ENCODE measurements around the gene TP53.
"Not testable (repeated sequence)": the region's sequence is repeated elsewhere in the genome, so short reads cannot be mapped to it uniquely, and the experiment has no call there.

TP53 gene

GRCh38 chr17:7674934-7675333 lies 12.4 kb downstream of the TP53 start:
- DNase-seq (ENCODE audit: low spot score): no peak

- DNase-seq (ENCODE audit: low spot score): peak; percentile 48
Measured at GRCh38 chr17:7673239-7673638, 14.1 kb downstream of the TP53 start.

GRCh38 chr17:7668482-7668881 lies 18.8 kb downstream of the TP53 start:
- DNase-seq (ENCODE audit: low spot score): no peak

- DNase-seq (ENCODE audit: low spot score): no peak
Measured at GRCh38 chr17:7667656-7668406, 19.5 kb downstream of the TP53 start.

DNA sequence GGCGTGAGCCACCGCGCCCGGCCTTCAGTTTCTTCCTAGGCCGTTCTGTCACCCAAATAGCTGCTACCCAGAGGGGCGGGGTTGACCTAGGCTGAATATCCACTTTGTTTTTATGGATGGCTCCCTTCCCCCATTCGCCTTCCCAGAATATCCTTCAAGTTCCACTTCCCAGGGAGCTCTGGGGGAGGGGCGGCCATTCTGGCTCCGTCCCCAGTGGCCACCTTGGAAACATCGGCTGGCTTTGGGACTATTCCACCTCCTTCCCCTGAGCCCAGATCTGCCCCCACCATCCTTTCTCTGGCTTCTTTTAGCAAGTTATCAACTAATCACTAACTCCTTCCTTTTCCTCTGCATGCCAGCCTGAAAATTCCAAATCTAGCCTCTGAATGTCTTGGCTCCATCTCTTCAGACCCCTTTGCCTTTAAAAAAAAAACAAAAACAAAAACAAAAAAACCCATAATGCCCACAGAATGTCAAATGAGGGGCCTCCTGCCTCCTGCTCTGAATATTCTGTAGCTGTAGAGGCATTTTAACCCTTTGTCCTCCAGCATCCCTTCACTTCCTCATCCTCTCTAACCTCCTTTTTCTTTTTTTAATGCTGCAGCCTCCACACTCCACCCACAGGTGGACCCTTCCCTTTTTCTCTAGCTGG lies 30.2 kb downstream of the TP53 start:
- peak; percentile 77 for DNase-seq (ENCODE audit: low spot score)

GRCh38 chr17:7655541-7655840 lies 31.8 kb downstream of the TP53 start:
- no peak for DNase-seq (ENCODE audit: low spot score)

DNA sequence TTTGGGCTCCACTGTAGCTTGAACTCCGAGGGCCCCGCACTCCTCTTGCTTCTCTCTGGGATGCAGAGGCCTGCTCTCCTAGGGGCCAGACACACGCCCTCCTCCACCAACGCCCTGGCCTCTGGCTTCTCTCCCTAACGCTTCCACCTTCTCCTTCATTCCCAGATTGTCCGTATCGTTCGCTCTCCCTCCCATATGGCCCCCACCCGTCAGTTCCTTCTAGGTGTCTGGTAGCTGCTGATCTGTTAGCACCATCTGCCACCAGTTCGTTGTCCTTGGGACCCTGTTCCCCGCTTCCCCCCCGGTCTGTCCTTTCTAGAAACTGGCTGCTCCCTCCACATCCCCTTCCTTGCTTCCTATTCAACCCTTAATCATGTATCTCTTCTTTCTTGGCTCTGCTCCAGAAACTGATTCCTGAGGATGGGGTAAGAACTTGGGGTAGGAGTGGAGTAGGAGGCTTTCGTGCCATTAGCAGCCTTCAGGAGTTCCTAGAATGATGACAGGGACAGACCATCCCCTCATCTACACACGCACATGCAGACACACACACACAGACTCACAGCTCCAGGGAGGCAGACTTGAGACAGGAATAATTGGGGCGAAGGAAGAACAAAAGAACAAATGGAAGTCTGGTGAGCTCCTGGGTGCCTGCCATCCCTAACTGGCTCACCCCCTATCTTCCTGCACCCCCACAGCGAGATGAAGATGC lies 32.3 kb downstream of the TP53 start:
- no peak for DNase-seq (ENCODE audit: low spot score)

GRCh38 chr17:7652388-7653356 lies 34.6 kb downstream of the TP53 start:
- DNase-seq (ENCODE audit: low spot score): no peak

DNA sequence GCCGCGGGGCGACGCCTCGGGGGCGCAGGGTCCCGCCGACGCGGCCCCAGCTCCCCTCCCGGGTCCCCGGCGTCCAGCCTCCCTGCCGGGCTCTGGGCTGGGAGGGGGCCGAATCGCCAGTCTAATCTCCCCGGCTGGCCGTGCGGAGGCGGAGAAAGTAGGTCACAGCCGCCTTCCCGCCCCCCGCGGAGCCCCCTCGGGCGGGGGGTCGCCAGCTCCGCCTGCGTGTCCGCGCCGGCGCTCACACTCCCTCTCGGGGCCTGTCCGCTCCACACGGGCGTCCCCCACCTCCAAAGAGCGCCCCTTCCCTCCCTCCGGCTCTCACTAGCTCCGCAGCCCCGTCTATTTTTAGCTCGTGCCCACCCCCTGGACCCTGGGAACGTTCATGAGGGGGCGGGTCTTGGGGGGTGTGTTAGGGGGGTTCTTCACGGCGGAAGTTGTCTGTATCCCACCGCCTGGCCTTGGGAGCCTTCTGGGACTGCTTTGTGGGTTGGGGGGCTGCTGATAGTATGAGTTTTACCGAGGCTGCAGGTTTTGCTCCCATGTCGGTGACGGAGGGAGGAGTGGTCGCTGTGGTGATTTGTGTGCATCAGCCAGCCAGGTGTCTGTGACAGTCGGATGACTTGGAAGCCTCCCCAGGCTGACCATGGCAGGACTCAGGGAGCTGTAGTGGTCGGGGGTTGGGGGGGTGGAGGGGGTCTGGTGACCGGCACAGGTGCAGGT lies 35.5 kb downstream of the TP53 start:
- DNase-seq (ENCODE audit: low spot score): peak; percentile 48

GRCh38 chr17:7651097-7651664 lies 36.1 kb downstream of the TP53 start:
- DNase-seq (ENCODE audit: low spot score): no peak

DNA sequence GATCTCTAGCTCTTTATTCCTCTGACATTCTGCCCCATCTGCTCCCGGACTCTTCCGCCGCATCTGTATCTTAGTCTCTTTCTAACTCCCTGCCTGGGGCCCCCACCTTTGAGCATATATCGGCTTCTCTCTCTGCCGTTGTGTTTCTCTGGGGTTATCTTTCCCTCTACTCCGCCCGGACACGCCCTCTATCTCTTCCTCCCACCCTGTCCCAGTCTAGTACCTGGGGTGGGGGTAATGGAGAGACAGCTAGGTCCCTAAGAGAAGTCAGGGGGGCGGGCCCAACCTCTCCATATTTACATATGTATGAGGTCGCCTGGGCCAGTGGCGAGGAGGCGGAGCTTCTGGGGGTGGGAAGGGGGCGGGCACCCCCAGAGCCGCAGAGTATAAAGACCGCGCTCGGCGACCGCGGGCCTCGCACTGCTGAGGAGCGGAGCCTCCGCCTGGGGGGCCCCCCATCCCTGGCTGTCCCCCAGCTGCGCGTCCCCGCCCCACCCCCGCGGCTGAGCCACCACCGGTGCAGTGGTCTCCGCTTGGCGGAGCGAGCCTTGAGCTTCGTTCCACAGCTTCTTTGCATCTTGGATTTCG lies 36.7 kb downstream of the TP53 start, which contains the start of gene ATP1B2:
Gene ATP1B2 (plus strand): TSS at position 418 of the 588 bp plus-strand sequence. CDS start 593 bp downstream, outside the sequence.
- DNase-seq (ENCODE audit: low spot score): peak; percentile 95

DNA sequence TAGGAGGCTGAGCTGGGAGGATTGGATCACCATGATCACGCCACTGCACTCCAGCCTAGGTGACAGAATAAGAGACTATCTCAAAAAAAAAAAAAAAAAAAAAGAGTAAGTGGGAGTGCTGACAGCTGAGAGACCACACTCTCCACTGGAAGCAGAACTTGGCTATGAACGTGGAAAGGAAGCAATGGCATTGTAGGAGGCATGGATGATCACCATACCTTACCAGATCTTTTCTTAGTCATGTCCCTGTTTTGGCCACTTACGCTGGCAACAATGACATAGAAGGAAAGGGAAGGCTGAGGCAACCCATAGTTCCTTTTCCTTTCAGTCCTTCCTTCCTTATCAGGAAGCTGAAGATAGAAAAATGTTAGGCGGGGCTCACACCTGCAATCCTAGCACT lies 40.3 kb downstream of the TP53 start:
- no peak for DNase-seq (ENCODE audit: low spot score)

- DNase-seq (ENCODE audit: low spot score): no peak
Measured at GRCh38 chr17:7646457-7646856, 40.8 kb downstream of the TP53 start.

- DNase-seq (ENCODE audit: low spot score): no peak
Measured at GRCh38 chr17:7644775-7645174, 42.5 kb downstream of the TP53 start.

DNA sequence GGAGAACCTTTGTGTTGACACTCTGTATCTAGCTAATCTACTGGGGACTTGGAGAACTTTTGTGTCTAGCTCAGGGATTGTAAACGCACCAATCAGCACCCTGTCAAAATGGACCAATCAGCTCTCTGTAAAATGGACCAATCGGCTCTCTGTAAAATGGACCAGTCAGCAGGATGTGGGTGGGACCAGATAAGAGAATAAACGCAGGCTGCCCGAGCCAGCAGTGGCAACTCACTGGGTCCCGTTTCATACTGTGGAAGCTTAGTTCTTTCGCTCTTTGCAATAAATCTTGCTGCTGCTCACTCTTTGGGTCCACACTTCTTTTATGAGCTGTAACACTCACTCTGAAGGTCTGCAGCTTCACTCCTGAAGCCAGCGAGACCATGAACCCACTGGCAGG lies 45.7 kb downstream of the TP53 start:
- not testable (repeated sequence) for DNase-seq (ENCODE audit: low spot score)

GRCh38 chr17:7640783-7641182 lies 46.5 kb downstream of the TP53 start:
- DNase-seq (ENCODE audit: low spot score): no peak

GRCh38 chr17:7636163-7636562 lies 51.1 kb downstream of the TP53 start:
- DNase-seq (ENCODE audit: low spot score): no peak

- DNase-seq (ENCODE audit: low spot score): peak; percentile 73
Measured at GRCh38 chr17:7634384-7634783, 52.9 kb downstream of the TP53 start.

GRCh38 chr17:7633093-7633492 lies 54.2 kb downstream of the TP53 start:
- no peak for DNase-seq (ENCODE audit: low spot score)

DNA sequence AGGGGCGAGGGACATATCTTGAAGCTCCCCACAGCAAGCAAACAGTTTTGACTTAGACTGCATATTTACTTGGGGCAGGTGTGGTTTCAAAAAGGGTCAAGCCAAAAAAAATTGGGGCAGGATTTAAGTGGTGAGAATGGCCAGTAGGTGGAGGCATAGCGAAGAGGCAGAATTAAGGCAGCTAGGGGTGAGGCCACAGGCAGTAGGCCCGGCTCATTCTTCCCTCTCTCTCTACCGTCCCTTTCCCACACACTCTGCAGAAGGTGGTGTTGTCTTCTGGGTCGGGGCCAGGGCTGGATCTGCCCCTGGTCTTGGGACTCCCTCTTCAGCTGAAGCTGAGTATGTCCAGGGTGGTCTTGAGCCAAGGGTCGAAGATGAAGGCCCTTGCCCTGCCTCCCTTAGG lies 54.8 kb downstream of the TP53 start:
- peak; percentile 83 for DNase-seq (ENCODE audit: low spot score)
